ENCODE results near the gene DNAJA3.

- TF ChIP-seq, protein P1, sequence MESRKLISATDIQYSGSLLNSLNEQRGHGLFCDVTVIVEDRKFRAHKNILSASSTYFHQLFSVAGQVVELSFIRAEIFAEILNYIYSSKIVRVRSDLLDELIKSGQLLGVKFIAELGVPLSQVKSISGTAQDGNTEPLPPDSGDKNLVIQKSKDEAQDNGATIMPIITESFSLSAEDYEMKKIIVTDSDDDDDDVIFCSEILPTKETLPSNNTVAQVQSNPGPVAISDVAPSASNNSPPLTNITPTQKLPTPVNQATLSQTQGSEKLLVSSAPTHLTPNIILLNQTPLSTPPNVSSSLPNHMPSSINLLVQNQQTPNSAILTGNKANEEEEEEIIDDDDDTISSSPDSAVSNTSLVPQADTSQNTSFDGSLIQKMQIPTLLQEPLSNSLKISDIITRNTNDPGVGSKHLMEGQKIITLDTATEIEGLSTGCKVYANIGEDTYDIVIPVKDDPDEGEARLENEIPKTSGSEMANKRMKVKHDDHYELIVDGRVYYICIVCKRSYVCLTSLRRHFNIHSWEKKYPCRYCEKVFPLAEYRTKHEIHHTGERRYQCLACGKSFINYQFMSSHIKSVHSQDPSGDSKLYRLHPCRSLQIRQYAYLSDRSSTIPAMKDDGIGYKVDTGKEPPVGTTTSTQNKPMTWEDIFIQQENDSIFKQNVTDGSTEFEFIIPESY (IDR thresholded peaks at IDR 0.05): no peak
- no peak for TF ChIP-seq RFX5 (IDR thresholded peaks at IDR 0.05; ENCODE audit: low read depth, low read length)
- no peak for TF ChIP-seq ZNF24 (IDR thresholded peaks at IDR 0.05)
- TF ChIP-seq, protein P2, sequence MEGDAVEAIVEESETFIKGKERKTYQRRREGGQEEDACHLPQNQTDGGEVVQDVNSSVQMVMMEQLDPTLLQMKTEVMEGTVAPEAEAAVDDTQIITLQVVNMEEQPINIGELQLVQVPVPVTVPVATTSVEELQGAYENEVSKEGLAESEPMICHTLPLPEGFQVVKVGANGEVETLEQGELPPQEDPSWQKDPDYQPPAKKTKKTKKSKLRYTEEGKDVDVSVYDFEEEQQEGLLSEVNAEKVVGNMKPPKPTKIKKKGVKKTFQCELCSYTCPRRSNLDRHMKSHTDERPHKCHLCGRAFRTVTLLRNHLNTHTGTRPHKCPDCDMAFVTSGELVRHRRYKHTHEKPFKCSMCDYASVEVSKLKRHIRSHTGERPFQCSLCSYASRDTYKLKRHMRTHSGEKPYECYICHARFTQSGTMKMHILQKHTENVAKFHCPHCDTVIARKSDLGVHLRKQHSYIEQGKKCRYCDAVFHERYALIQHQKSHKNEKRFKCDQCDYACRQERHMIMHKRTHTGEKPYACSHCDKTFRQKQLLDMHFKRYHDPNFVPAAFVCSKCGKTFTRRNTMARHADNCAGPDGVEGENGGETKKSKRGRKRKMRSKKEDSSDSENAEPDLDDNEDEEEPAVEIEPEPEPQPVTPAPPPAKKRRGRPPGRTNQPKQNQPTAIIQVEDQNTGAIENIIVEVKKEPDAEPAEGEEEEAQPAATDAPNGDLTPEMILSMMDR (IDR thresholded peaks at IDR 0.05 in 2 of 3, conservative IDR thresholded peaks at IDR 0.05 in 1 of 3; ENCODE audit: control insufficient read depth in 2 of 3, extremely low read depth in 1 of 3, insufficient read depth in 1 of 3, low read depth in 3 of 3, low read length in 3 of 3): no peak
- no peak for TF ChIP-seq POLR2AphosphoS5 (IDR thresholded peaks at IDR 0.05; ENCODE audit: low read length)
- TF ChIP-seq POLR2A (IDR thresholded peaks at IDR 0.05; ENCODE audit: low read depth, low read length): peak; percentile 49; the same call in 1 of the 2 replicates
These were observed 17.9 kb upstream of the DNAJA3 start for GRCh38 chr16:4407543-4408322.

All from GM12878 (cell line).